Parathyroid adenoma (tissue), 2 donors: Measurements from ENCODE around the gene CAMK1D.

Experiments
- H2AFZ ChIP-seq: fragments of 300-600 bp; sonication (generic); one replicate; pipeline ENCODE4 v1.7.0; 2017; ENCODE audit warnings: antibody characterized with exemption, mild to moderate bottlenecking
- H3K27ac ChIP-seq: fragments of 300-600 bp; sonication (generic); one replicate; pipeline ENCODE4 v1.7.0; 2017
- H3K27me3 ChIP-seq: fragments of 300-600 bp; sonication (generic); one replicate; pipeline ENCODE4 v1.7.0; 2017; ENCODE audit warnings: low read length; ENCODE audit not compliant: control insufficient read depth, insufficient read depth
- H3K36me3 ChIP-seq: fragments of 300-600 bp; sonication (generic); one replicate; pipeline ENCODE4 v1.7.0; 2017; ENCODE audit warnings: low read length; ENCODE audit not compliant: control insufficient read depth, insufficient read depth
- H3K4me1 ChIP-seq: fragments of 300-600 bp; sonication (generic); one replicate; pipeline ENCODE4 v1.7.0; 2017; ENCODE audit warnings: control low read depth
- H3K4me2 ChIP-seq: fragments of 300-600 bp; sonication (generic); one replicate; pipeline ENCODE4 v1.7.0; 2017; ENCODE audit warnings: low read length
- H3K4me3 ChIP-seq: fragments of 300-600 bp; sonication (generic); one replicate; pipeline ENCODE4 v1.7.0; 2017; ENCODE audit warnings: low read depth, low read length
- H3K79me2 ChIP-seq: fragments of 300-600 bp; sonication (generic); one replicate; pipeline ENCODE4 v1.7.0; 2017; ENCODE audit warnings: control low read depth
- H3K9ac ChIP-seq: fragments of 300-600 bp; sonication (generic); one replicate; pipeline ENCODE4 v1.7.0; 2017; ENCODE audit warnings: mild to moderate bottlenecking
- H3K9me3 ChIP-seq: fragments of 300-600 bp; sonication (generic); one replicate; pipeline ENCODE4 v1.7.0; 2017; ENCODE audit warnings: low read length; ENCODE audit not compliant: control insufficient read depth
- CTCF ChIP-seq: fragments of 300-600 bp; sonication (generic); IDR thresholded peaks from one replicate; pipeline ENCODE4 v1.7.0; 2017; ENCODE audit warnings: antibody characterized with exemption, mild to moderate bottlenecking
- donor health status: primary hyperparathyroidism.

The CAMK1D gene

GRCh38 chr10:12511651-12512050, 162.3 kb downstream of the CAMK1D start:
- TF ChIP-seq CTCF: no peak

GRCh38 chr10:12512332-12513002, 163.1 kb downstream of the CAMK1D start:
- Histone ChIP-seq H3K4me1 (no peaks in the 10 kb centered on the region), H2AFZ (no peak overlapping the region), H3K79me2 (no peaks in the 10 kb centered on the region), H3K4me3 (no peak overlapping the region), H3K36me3 (no peaks in the 10 kb centered on the region), H3K4me2 (no peak overlapping the region), H3K9me3 (no peaks in the 10 kb centered on the region), H3K27ac (no peak overlapping the region), H3K9ac (no peak overlapping the region), H3K27me3 (no peaks in the 10 kb centered on the region)
- no peak for TF ChIP-seq CTCF

More at GRCh38 chr10:12511651-12512050, 162.3 kb downstream of the CAMK1D start:
- no peaks in the 10 kb centered on the region for H3K27me3 ChIP-seq
- no peaks in the 10 kb centered on the region for H3K79me2 ChIP-seq
- H2AFZ ChIP-seq: no peak overlapping the region
- no peak overlapping the region for H3K4me3 ChIP-seq
- H3K4me1 ChIP-seq: no peaks in the 10 kb centered on the region
- no peak overlapping the region for H3K4me2 ChIP-seq
- no peaks in the 10 kb centered on the region for H3K9me3 ChIP-seq
- no peak overlapping the region for H3K27ac ChIP-seq
- H3K9ac ChIP-seq: no peak overlapping the region
- H3K36me3 ChIP-seq: no peaks in the 10 kb centered on the region

- TF ChIP-seq CTCF: no peak
- Histone ChIP-seq H3K9ac (no peak overlapping the region), H3K27ac (no peak overlapping the region)
These were observed 163.6 kb downstream of the CAMK1D start for GRCh38 chr10:12513003-12513365.

GRCh38 chr10:12513775-12514673, 164.7 kb downstream of the CAMK1D start:
- no peak overlapping the region for H3K4me3 ChIP-seq
- no peak for TF ChIP-seq CTCF
- no peak overlapping the region for H3K9ac ChIP-seq
- H3K4me2 ChIP-seq: no peak overlapping the region
- H3K27ac ChIP-seq: no peak overlapping the region
- no peaks in the 10 kb centered on the region for H3K27me3 ChIP-seq
- no peaks in the 10 kb centered on the region for H3K4me1 ChIP-seq
- no peaks in the 10 kb centered on the region for H3K36me3 ChIP-seq
- no peaks in the 10 kb centered on the region for H3K9me3 ChIP-seq
- H2AFZ ChIP-seq: no peak overlapping the region
- H3K79me2 ChIP-seq: no peaks in the 10 kb centered on the region

More at GRCh38 chr10:12513003-12513365, 163.6 kb downstream of the CAMK1D start:
- H3K4me2 ChIP-seq: no peak overlapping the region
- H3K9me3 ChIP-seq: no peaks in the 10 kb centered on the region
- no peaks in the 10 kb centered on the region for H3K27me3 ChIP-seq
- H3K4me3 ChIP-seq: no peak overlapping the region
- H2AFZ ChIP-seq: no peak overlapping the region
- no peaks in the 10 kb centered on the region for H3K4me1 ChIP-seq
- no peaks in the 10 kb centered on the region for H3K79me2 ChIP-seq
- H3K36me3 ChIP-seq: no peaks in the 10 kb centered on the region
